GM19099 (cell line): ENCODE results near the gene AGBL3.

Source experiments
- POLR2A ChIP-seq: IDR thresholded peaks from 3 replicates; pipeline ENCODE4 v1.6.1; 2011; ENCODE audit warnings: low read depth; ENCODE audit not compliant: insufficient read length; ENCODE audit errors: extremely low read depth

AGBL3 gene

DNA sequence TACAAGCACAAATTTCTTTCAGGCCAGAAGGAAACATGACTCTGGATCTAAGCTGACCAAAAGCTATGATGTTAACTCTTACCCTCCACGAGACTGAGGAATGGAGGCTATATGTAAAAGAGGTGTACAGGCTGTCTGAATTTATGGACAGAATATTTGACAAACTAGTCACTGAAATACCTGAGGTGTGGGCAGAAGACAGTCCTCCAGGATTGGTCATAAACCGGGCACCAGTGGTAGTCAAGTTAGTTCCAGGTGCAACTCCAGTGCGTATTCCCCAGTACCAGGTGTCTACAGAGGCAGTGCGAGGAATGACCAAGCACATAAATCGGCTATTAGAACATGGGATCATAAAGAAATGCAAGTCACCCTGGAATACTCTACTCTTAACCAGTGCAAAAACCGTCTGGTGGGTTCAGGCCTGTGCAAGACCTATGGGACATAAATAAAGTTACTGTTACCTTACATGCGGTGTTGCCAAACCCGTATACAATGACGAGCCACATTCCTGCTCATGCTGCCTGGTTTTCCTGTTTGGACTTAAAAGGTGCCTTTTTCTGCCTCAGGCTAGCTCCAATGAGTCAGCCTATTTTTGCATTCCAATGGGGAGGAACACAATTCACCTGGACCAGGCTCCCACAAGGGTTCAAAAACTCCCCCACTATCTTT lies 190.9 kb downstream of the AGBL3 start:
- no peak for TF ChIP-seq POLR2A

DNA sequence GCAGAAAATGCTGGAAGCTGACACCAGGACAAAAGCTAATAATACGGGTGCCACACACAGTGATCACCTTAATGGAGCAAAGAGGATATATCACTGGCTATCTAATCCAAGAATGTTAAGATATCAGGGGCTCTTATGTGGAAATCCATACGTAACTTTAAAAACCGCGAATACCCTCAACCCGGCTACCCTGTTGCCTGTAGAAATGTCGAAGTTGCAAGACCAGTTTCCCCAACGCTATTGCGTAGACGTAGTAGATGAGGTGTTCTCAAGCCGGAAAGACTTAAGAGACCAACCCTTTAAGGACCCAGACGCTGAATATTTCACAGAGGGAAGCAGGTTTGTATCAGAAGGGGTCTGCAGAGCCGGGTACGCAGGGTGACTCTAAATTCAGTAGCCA lies 192.1 kb downstream of the AGBL3 start:
- no peak for TF ChIP-seq POLR2A

DNA sequence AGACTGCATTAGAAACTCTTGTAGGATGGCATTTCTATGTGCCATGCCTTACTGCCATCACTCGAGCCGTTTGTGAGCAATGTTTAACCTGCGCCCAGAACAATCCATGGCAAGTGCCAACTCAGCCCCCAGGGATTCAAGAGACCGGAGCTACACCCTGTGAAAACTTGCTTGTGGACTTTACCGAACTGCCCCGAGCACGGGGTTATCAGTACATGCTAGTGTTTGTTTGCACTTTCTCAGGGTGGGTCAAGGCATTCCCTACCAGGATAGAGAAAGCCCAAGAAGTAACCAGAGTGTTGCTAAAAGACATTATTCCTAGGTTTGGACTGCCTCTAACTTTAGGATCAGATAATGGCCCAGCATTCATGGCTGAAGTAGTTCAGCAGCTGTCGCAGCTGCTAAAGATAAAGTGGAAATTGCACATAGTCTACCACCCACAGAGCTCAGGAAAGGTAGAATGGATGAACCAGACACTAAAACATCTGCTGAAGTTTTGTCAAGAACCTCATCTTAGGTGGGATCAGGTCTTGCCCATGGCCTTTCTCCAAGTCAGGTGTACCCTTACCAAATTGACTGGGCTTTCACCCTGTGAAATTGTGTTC lies 193.1 kb downstream of the AGBL3 start:
- TF ChIP-seq POLR2A, result no peak

DNA sequence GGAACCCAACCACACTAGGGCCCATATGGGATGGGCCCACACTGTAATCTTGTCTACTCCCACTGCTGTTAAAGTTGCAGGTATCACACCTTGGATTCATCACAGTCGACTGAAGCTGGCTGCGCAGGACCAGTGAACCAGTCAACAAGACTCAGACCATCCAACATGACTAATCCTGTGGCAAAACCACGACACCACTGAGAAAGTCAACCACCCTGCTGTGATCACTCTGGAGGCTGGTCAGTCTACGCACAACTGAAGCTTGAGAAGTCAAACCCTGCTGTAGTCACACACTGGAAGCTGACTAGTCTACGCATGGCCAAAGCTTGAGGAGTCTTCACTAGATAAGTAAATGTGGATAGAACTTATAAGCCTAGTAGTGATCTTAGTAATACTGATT lies 193.8 kb downstream of the AGBL3 start:
- no peak for TF ChIP-seq POLR2A

DNA sequence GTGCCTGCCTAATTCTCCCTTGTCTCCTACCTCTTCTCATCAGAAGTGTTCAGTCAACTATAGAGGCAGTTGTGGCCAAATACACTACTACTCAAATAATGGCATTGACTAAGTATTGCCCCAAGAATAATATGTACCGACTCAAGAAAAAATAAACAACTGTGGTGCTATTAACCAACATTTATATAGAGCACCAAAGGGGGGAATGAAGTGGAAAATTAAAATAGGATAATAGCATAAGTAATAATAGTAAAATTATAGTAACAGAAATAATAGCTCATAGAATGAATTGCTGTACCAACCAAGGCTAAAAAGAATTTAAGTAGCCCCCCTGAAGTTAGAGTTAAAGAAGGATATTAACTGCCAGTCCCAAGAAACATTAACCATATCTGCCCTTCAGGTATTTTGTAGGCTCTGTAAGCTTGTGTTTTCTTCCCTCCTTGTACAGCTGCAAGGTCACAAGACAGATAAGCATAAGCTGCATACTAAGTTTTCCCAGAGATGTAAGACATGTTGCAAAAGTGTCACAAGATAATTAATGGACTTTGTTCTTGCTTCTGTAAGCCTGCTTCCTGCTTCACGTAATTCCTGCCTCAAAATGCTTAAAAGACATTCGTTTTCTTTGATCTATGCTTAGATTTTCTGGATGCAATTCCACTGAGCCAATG lies 195.1 kb downstream of the AGBL3 start:
- TF ChIP-seq POLR2A, result no peak

DNA sequence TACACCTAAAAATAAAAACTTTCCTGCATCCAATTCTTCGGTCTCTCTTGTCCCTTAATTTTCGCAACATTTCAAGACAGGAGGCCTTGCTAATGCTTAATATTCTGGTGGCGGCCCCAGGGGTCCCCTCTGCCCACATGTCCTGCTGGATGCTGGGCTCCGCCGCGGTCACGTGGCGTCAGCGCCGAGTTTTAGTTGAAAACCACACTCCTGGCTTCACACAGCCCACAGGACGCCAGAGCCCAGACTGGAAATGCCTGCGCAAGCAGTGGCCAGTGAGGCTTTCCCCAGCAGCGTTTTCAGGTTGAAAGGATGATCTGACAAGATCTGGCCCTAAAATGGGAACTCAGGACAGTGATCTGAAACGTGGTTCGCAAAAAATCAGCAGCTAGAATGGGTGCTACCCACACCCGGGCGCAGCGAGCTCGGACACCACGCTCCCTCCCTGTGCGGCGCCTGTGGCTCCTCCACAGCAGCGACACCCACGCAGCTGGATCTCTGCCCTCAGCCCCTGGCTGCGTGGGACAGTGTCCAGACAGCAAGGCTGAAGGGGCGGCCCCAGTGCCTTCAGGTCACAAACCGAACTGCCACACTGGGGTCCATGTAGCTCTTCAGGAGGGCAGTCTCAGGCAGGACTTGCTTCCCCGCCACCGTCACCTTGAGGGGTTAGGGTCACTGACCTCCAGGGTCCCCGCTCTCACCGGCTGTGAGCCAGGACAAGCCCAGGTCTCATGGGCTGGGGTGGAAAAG lies 195.8 kb downstream of the AGBL3 start:
- peak; percentile 37 for TF ChIP-seq POLR2A

DNA sequence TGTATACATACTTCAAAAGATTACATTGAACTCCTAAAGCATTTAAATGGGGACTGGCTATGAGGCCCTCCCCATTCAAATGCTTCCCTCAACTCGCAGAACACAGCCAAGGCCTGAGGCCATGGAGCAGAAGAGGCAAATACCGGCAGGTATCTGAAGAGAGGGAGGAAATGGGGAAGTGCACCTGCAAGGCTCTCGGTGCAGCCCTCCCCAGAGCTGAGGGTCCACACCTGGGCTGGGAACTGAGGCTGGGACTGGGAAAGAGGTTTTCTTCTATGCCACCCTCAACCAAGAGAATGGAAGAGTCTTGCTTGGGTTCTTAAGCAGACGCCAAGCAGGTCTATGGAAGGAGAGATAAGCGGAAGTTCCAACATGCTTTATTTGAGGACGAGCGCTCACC lies 197.2 kb downstream of the AGBL3 start:
- no peak for TF ChIP-seq POLR2A

DNA sequence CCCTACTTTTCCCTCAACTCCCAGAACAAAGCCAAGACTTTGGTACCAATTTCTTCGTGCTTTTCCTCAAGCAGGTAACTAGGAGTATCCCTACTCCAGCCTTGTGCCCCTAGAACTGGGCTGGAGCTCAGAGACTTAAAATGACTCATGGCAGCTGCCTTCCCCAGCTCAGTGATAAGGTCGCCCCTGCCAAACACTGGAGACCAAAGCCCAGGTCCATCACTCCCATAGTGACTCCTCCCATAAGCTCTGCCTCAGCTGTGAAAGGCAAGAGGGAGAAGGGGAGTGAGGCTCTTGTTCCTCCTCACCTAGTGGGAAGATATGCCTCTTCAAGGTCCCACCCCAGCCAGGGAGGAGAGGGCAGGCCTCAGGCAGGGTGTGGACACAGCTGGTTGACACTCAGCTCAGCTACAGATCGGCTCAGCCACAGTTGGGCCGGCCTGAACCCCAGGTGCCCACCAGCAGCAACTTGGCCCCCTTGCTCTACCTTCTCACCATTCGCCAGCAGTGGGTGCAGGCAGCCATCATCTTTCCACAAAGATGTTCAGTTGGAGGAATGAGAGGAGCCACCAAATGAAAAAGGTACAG lies 198.0 kb downstream of the AGBL3 start:
- TF ChIP-seq POLR2A, result no peak
